Mesenchymal stem cell (in vitro differentiated cells and primary cell): Measurements from ENCODE around the gene QSOX1.
A peak's percentile ranks its signal among the peaks of the same experiment; 100 is the strongest.

Experiments used
- DNase-seq: peaks from one replicate; pipeline ENCODE4 v3.0.0-alpha.2; 2013
- H2AFZ ChIP-seq: one replicate; pipeline ENCODE4 v1.6.1; 2013; ENCODE audit warnings: low read depth, mild to moderate bottlenecking, control low read depth, inconsistent platforms, low read length, moderate library complexity
- H2AK5ac ChIP-seq: 2 replicates; pipeline ENCODE4 v1.6.1; 2013; ENCODE audit warnings: low read length, moderate library complexity, mild to moderate bottlenecking, inconsistent platforms; ENCODE audit not compliant: severe bottlenecking
- H2BK120ac ChIP-seq: one replicate; pipeline ENCODE4 v1.6.1; 2013; ENCODE audit warnings: low read depth, mild to moderate bottlenecking, inconsistent platforms, low read length, moderate library complexity
- H2BK12ac ChIP-seq, 2 experiments: one replicate each; pipeline ENCODE4 v1.6.1; 2013; ENCODE audit warnings: inconsistent platforms in 2 of 2, low read length in 2 of 2, mild to moderate bottlenecking in 2 of 2, moderate library complexity in 2 of 2, control low read depth in 1 of 2
- H2BK15ac ChIP-seq: one replicate; pipeline ENCODE4 v1.6.1; 2013; ENCODE audit warnings: mild to moderate bottlenecking, low read depth, inconsistent platforms; ENCODE audit not compliant: poor library complexity, severe bottlenecking
- H2BK5ac ChIP-seq: 2 replicates; pipeline ENCODE4 v1.6.1; 2013; ENCODE audit warnings: low read depth, mild to moderate bottlenecking, low read length, control low read depth, inconsistent platforms; ENCODE audit not compliant: poor library complexity, severe bottlenecking
- H3K14ac ChIP-seq, 2 experiments: one replicate each; pipeline ENCODE4 v1.6.1; 2013; ENCODE audit warnings: inconsistent platforms in 2 of 2, low read length in 2 of 2, control low read depth in 1 of 2, mild to moderate bottlenecking in 1 of 2, moderate library complexity in 1 of 2
- H3K18ac ChIP-seq, 2 experiments: one replicate each; pipeline ENCODE4 v1.6.1; 2013; ENCODE audit warnings: inconsistent platforms in 2 of 2, low read length in 2 of 2, control low read depth in 1 of 2, low read depth in 1 of 2, mild to moderate bottlenecking in 1 of 2
- H3K23ac ChIP-seq, 2 experiments: one replicate each; pipeline ENCODE4 v1.6.1; 2013; ENCODE audit warnings: inconsistent platforms in 2 of 2, low read length in 2 of 2, mild to moderate bottlenecking in 2 of 2, moderate library complexity in 2 of 2, control low read depth in 1 of 2
- H3K27ac ChIP-seq: 2 replicates; pipeline ENCODE4 v1.5.1; 2013; ENCODE audit warnings: mild to moderate bottlenecking, moderate library complexity, low read length, control low read depth, inconsistent platforms; ENCODE audit not compliant: poor library complexity, severe bottlenecking
- H3K27me3 ChIP-seq, 2 experiments: 2 replicates each; pipeline versions ENCODE4 v1.6.1 to v1.7.0; 2013; ENCODE audit warnings: low read length in 2 of 2, mild to moderate bottlenecking in 2 of 2, moderate library complexity in 2 of 2, control low read depth in 1 of 2, inconsistent platforms in 1 of 2; ENCODE audit not compliant: control insufficient read depth in 1 of 2, insufficient read depth in 1 of 2
- H3K36me3 ChIP-seq, 2 experiments: 2 replicates each; pipeline versions ENCODE4 v1.6.1 to v1.7.0; 2013; ENCODE audit warnings: low read length in 2 of 2, control low read depth in 1 of 2, inconsistent platforms in 1 of 2, low read depth in 1 of 2, mild to moderate bottlenecking in 1 of 2; ENCODE audit not compliant: insufficient read depth in 2 of 2, control insufficient read depth in 1 of 2
- H3K4ac ChIP-seq, 2 experiments: one replicate each; pipeline ENCODE4 v1.6.1; 2013; ENCODE audit warnings: inconsistent platforms in 2 of 2, low read length in 2 of 2, mild to moderate bottlenecking in 2 of 2, moderate library complexity in 2 of 2, control low read depth in 1 of 2, low read depth in 1 of 2
- H3K4me1 ChIP-seq: 2 replicates; pipeline ENCODE4 v1.6.1; 2013; ENCODE audit warnings: low read depth, low read length, control low read depth; ENCODE audit not compliant: control insufficient read depth, insufficient read depth
- H3K4me2 ChIP-seq: 2 replicates; pipeline ENCODE4 v1.6.1; 2013; ENCODE audit warnings: low read length, mild to moderate bottlenecking, inconsistent platforms; ENCODE audit not compliant: poor library complexity, severe bottlenecking
- H3K4me3 ChIP-seq, 2 experiments: 2 replicates each; pipeline versions ENCODE4 v1.5.1 to v1.7.0; 2013; ENCODE audit warnings: low read length in 2 of 2, mild to moderate bottlenecking in 2 of 2, control low read depth in 1 of 2, low read depth in 1 of 2; ENCODE audit not compliant: insufficient read depth in 1 of 2
- H3K79me1 ChIP-seq: replicated peaks from 2 replicates; pipeline ENCODE4 v1.6.1; 2013; ENCODE audit warnings: mild to moderate bottlenecking, control low read depth, low read length, inconsistent platforms; ENCODE audit not compliant: poor library complexity, severe bottlenecking
- H3K9ac ChIP-seq: 2 replicates; pipeline ENCODE4 v1.7.0; 2013; ENCODE audit warnings: mild to moderate bottlenecking, low read length, moderate library complexity
- H3K9me3 ChIP-seq: 2 replicates; pipeline ENCODE4 v1.7.0; 2013; ENCODE audit warnings: mild to moderate bottlenecking, low read length; ENCODE audit not compliant: control insufficient read depth
- H4K8ac ChIP-seq: one replicate; pipeline ENCODE4 v1.6.1; 2013; ENCODE audit warnings: inconsistent platforms, mild to moderate bottlenecking, low read length, moderate library complexity
- H4K91ac ChIP-seq: one replicate; pipeline ENCODE4 v1.6.1; 2013; ENCODE audit warnings: mild to moderate bottlenecking, low read length, inconsistent platforms
- WGBS: methylation state at CpG from one replicate; pipeline ENCODE4 v1.1.7; 2013; ENCODE audit warnings: mixed read lengths; 5-methylcytosine and 5-hydroxymethylcytosine counted together

The QSOX1 gene

GRCh38 chr1:180250499-180250770, 95.8 kb downstream of the QSOX1 start:
- H3K4me3 ChIP-seq: no peak overlapping the region
- no peak overlapping the region for H3K4ac ChIP-seq
- no peak overlapping the region for H4K91ac ChIP-seq
- 89% methylated on average over 7 of the region's 7 CpGs for WGBS
- H3K4me2 ChIP-seq: no peak overlapping the region
- H2BK15ac ChIP-seq: no peak overlapping the region
- no peak for DNase-seq
- H3K18ac ChIP-seq: no peak overlapping the region
- H3K9ac ChIP-seq: no peak overlapping the region
- H3K4me1 ChIP-seq: peaks cover 22% of the 10 kb centered on the region
- no peak overlapping the region for H2BK5ac ChIP-seq
- H2AK5ac ChIP-seq: no peak overlapping the region
- H2BK12ac ChIP-seq: no peak overlapping the region
- no peak overlapping the region for H2BK120ac ChIP-seq
- no peak overlapping the region for H4K8ac ChIP-seq
- peaks cover 0 to 85% of the 10 kb centered on the region in 2 experiments for H3K27me3 ChIP-seq
- H3K14ac ChIP-seq: peak overlapping the region in 1 of 2 experiments; percentile 20
- H3K79me1 ChIP-seq: no peaks in the 10 kb centered on the region
- no peaks in the 10 kb centered on the region for H3K36me3 ChIP-seq
- H2AFZ ChIP-seq: no peak overlapping the region
- H3K23ac ChIP-seq: no peak overlapping the region
- H3K27ac ChIP-seq: no peak overlapping the region
- H3K9me3 ChIP-seq: no peaks in the 10 kb centered on the region

- 93% methylated on average over 16 of the region's 16 CpGs for WGBS
- Histone ChIP-seq H3K9ac (no peak overlapping the region), H3K18ac (no peak overlapping the region), H4K8ac (no peak overlapping the region), H2BK15ac (no peak overlapping the region), H3K4me1 (peaks cover 26% of the 10 kb centered on the region), H2BK120ac (no peak overlapping the region), H2AK5ac (no peak overlapping the region), H3K27me3 (peaks cover 0 to 85% of the 10 kb centered on the region in 2 experiments), H3K4ac (no peak overlapping the region), H2BK5ac (no peak overlapping the region), H3K4me2 (no peak overlapping the region), H3K36me3 (no peaks in the 10 kb centered on the region), H3K4me3 (no peak overlapping the region), H3K14ac (no peak overlapping the region), H3K79me1 (no peaks in the 10 kb centered on the region), H3K23ac (no peak overlapping the region), H3K27ac (no peak overlapping the region), H3K9me3 (no peaks in the 10 kb centered on the region), H4K91ac (peak overlapping the region; percentile 35), H2BK12ac (no peak overlapping the region), H2AFZ (no peak overlapping the region)
- DNase-seq: no peak
Measured at GRCh38 chr1:180250883-180251509, 96.3 kb downstream of the QSOX1 start.

GRCh38 chr1:180251526-180252305, 97.0 kb downstream of the QSOX1 start:
- WGBS: 81% methylated on average over 9 of the region's 9 CpGs

GRCh38 chr1:180252638-180253536, 98.2 kb downstream of the QSOX1 start:
- Histone ChIP-seq H3K4me1 (peaks cover 26% of the 10 kb centered on the region), H3K36me3 (no peaks in the 10 kb centered on the region), H3K4me2 (no peak overlapping the region), H3K9ac (no peak overlapping the region), H3K14ac (no peak overlapping the region), H2BK12ac (no peak overlapping the region), H3K79me1 (no peaks in the 10 kb centered on the region), H3K4ac (no peak overlapping the region), H3K18ac (no peak overlapping the region), H2BK5ac (no peak overlapping the region), H2BK15ac (no peak overlapping the region), H3K9me3 (no peaks in the 10 kb centered on the region), H4K8ac (no peak overlapping the region), H2AK5ac (no peak overlapping the region), H3K4me3 (no peak overlapping the region), H3K27ac (no peak overlapping the region), H2AFZ (no peak overlapping the region), H2BK120ac (no peak overlapping the region), H4K91ac (no peak overlapping the region), H3K23ac (no peak overlapping the region), H3K27me3 (peaks cover 0 to 90% of the 10 kb centered on the region in 2 experiments)
- DNase-seq: peak; percentile 61
- WGBS: 50% methylated on average over 12 of the region's 12 CpGs

More at GRCh38 chr1:180251526-180252305, 97.0 kb downstream of the QSOX1 start:
- no peak overlapping the region for H4K8ac ChIP-seq
- no peak overlapping the region for H2AK5ac ChIP-seq
- no peak overlapping the region for H2BK15ac ChIP-seq
- no peak for DNase-seq
- H2BK120ac ChIP-seq: no peak overlapping the region
- H3K79me1 ChIP-seq: no peaks in the 10 kb centered on the region
- H3K9me3 ChIP-seq: no peaks in the 10 kb centered on the region
- H3K14ac ChIP-seq: no peak overlapping the region
- H3K4me2 ChIP-seq: no peak overlapping the region
- H3K4ac ChIP-seq: no peak overlapping the region
- H3K27ac ChIP-seq: no peak overlapping the region
- H3K9ac ChIP-seq: no peak overlapping the region
- no peak overlapping the region for H2AFZ ChIP-seq
- H3K4me3 ChIP-seq: no peak overlapping the region
- peaks cover 0 to 90% of the 10 kb centered on the region in 2 experiments for H3K27me3 ChIP-seq
- H3K4me1 ChIP-seq: peaks cover 26% of the 10 kb centered on the region
- H3K23ac ChIP-seq: no peak overlapping the region
- H3K36me3 ChIP-seq: no peaks in the 10 kb centered on the region
- no peak overlapping the region for H2BK12ac ChIP-seq
- H2BK5ac ChIP-seq: no peak overlapping the region
- no peak overlapping the region for H3K18ac ChIP-seq
- H4K91ac ChIP-seq: no peak overlapping the region
